Activated naive CD8-positive, alpha-beta T cell treated with anti-CD3 and anti-CD28 coated beads, Interleukin-2, amount 50 U/mL, for 24 hours (primary cell): ENCODE data around the gene PRRC1.
A peak's percentile ranks its signal among the peaks of the same experiment; 100 is the strongest.

Experiments used
- ATAC-seq: fragments of 150-1000 bp; cut with Tn5 transposase; one replicate; pipeline ENCODE4 v1.10.0; 2021
- DNase-seq: peaks from one replicate; pipeline ENCODE4 v3.0.0; 2021
- H3K27ac Mint-ChIP-seq: one replicate; pipeline ENCODE4 v1.8.0; 2021; ENCODE audit warnings: mild to moderate bottlenecking, mixed read lengths
- H3K27me3 Mint-ChIP-seq: one replicate; pipeline ENCODE4 v1.8.0; 2021; ENCODE audit warnings: mixed read lengths
- H3K36me3 Mint-ChIP-seq: one replicate; pipeline ENCODE4 v1.8.0; 2021; ENCODE audit warnings: low read depth, mixed read lengths
- H3K4me1 Mint-ChIP-seq: one replicate; pipeline ENCODE4 v1.8.0; 2021; ENCODE audit warnings: mixed read lengths
- H3K4me3 Mint-ChIP-seq: one replicate; pipeline ENCODE4 v1.8.0; 2021; ENCODE audit warnings: mild to moderate bottlenecking, moderate library complexity, mixed read lengths
- H3K9me3 Mint-ChIP-seq: one replicate; pipeline ENCODE4 v1.8.0; 2021; ENCODE audit warnings: mixed read lengths

PRRC1 gene

GRCh38 chr5:127517480-127518318 is at the start of gene PRRC1:
Gene PRRC1 (plus strand): TSS chr5:127517640. CDS start chr5:127523480, 5,840 bp downstream.
- Mint-ChIP-seq H3K4me3 (peak within 1 kb of the TSS; percentile 83), H3K4me1 (peaks cover 24% of the 10 kb centered on the region), H3K9me3 (peaks cover 17% of the 10 kb centered on the region), H3K36me3 (peaks cover 35% of the 10 kb centered on the region), H3K27ac (peak within 1 kb of the TSS; percentile 65), H3K27me3 (peaks cover 2% of the 10 kb centered on the region)
- peak; percentile 81 for DNase-seq
- ATAC-seq, result peak; percentile 96

DNA sequence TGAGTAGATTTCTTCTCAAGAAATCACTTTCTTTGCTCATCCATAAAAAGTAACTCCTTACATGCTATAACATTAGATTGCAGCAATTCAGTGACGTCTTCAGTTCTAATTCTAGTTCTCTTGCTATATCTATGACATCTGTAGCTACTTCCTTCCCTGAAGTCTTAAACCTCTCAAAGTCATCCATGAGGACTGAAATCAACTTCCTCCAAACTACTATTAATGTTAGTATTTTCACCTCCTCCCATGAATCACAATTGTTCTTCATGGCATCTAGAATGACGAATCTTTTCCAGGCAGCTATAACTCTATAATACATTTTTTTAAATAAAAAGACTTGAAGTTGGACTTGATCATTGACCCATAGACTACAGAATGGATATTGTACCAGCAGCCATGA is 46.2 kb upstream of the PRRC1 start:
- Mint-ChIP-seq H3K9me3 (no peaks in the 10 kb centered on the region), H3K4me1 (no peaks in the 10 kb centered on the region), H3K27me3 (peaks cover 4% of the 10 kb centered on the region), H3K4me3 (no peak overlapping the region), H3K36me3 (no peaks in the 10 kb centered on the region), H3K27ac (no peak overlapping the region)
- ATAC-seq (no peak), DNase-seq (no peak)

DNA sequence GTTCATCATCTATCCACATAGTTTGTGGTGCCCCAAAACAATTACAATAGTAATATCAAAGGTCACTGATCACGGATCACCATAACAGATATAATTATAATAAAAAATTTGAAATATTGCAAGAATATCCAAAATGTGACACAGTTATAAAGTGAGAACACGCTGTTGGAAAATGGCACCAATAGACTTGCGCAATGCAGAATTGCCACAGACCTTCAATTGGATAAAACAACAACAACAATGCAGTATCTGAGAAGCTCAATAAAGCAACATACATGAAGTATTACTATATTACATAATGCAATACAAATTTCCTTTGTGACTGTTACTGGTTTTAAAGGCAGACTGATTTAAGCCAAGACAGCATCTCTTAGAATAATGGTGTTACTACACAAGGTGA is 44.7 kb upstream of the PRRC1 start:
- Mint-ChIP-seq H3K4me3 (no peak overlapping the region), H3K4me1 (no peaks in the 10 kb centered on the region), H3K9me3 (no peaks in the 10 kb centered on the region), H3K27ac (no peak overlapping the region), H3K27me3 (peaks cover 4% of the 10 kb centered on the region), H3K36me3 (no peaks in the 10 kb centered on the region)
- DNase-seq, result no peak
- ATAC-seq, result no peak

DNA sequence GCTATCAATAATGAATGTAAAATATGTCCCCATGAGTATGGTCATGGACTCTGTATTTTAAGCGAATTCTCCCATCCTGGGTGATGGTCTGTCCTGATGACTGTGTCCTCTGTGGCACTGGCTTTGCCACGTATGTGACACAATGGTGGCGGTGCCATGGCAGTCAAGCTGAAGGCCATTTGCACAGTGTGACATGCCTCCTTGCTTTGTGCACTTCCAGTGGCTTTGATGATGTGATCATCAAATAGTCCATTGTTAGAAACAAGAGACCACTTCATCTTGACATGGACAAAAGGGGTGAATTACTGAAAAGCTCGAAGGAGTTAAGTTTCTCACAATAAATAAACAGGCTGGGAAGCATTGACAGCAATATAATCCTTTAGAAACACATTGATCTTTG is 31.0 kb upstream of the PRRC1 start:
- Mint-ChIP-seq H3K36me3 (no peaks in the 10 kb centered on the region), H3K27me3 (peaks cover 8% of the 10 kb centered on the region), H3K4me3 (no peak overlapping the region), H3K4me1 (no peaks in the 10 kb centered on the region), H3K9me3 (no peaks in the 10 kb centered on the region), H3K27ac (no peak overlapping the region)
- ATAC-seq, result no peak
- no peak for DNase-seq

DNA sequence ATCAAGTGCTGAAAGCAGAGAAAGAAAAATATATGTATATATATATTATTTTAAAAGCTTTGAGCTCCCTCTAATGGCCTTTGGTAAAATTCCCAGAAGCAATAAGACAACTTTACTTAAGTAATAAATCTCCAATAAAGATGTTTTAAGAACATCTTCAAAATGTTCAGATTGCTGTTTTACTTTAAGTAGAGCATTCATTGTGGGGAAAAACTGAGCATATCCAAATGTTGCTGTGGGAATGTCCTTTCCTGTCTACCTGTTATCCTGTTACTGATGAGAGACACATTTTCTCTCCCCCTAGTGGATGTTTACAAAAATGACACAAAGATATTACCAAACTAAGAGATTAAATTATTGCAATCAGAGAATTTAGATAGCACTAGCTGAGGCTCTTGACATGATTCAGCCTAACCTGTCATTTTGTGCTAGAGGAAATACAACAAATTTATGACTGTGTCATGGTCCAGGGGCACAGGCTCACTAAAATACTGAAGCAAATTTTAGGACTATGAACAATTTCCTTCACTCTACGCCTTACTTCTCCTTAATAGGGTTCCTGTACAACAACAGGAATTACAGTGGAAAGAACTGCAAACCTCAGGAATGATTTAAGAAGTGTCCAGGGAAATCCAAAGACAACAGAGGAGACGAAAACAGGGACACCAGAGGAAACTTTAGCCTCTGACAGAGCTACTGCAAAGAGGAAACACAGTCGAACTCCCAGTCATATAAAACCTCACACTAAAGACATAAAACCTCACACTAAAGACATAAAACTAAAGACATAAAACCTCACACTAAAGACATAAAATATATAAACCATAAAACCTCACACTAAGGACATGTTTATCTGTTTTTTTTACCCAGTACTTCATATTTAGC is 24.3 kb upstream of the PRRC1 start:
- H3K36me3 Mint-ChIP-seq, result no peaks in the 10 kb centered on the region
- H3K27me3 Mint-ChIP-seq, result peaks cover 13% of the 10 kb centered on the region
- H3K4me1 Mint-ChIP-seq, result no peaks in the 10 kb centered on the region
- H3K4me3 Mint-ChIP-seq, result no peak overlapping the region
- no peaks in the 10 kb centered on the region for H3K9me3 Mint-ChIP-seq
- DNase-seq (no peak), ATAC-seq (peak; percentile 28)
- H3K27ac Mint-ChIP-seq, result no peak overlapping the region

GRCh38 chr5:127498548-127498947 is 18.9 kb upstream of the PRRC1 start:
- no peak for ATAC-seq
- H3K4me1 Mint-ChIP-seq, result no peaks in the 10 kb centered on the region
- no peak overlapping the region for H3K4me3 Mint-ChIP-seq
- DNase-seq, result no peak
- H3K36me3 Mint-ChIP-seq, result no peaks in the 10 kb centered on the region
- no peaks in the 10 kb centered on the region for H3K9me3 Mint-ChIP-seq
- no peak overlapping the region for H3K27ac Mint-ChIP-seq
- H3K27me3 Mint-ChIP-seq, result peaks cover 5% of the 10 kb centered on the region

- Mint-ChIP-seq H3K9me3 (no peaks in the 10 kb centered on the region), H3K27ac (no peak overlapping the region), H3K36me3 (no peaks in the 10 kb centered on the region), H3K4me3 (no peak overlapping the region), H3K27me3 (peaks cover 9% of the 10 kb centered on the region), H3K4me1 (no peaks in the 10 kb centered on the region)
- ATAC-seq, result no peak
- no peak for DNase-seq
Measured at GRCh38 chr5:127505905-127506304, 11.5 kb upstream of the PRRC1 start.

DNA sequence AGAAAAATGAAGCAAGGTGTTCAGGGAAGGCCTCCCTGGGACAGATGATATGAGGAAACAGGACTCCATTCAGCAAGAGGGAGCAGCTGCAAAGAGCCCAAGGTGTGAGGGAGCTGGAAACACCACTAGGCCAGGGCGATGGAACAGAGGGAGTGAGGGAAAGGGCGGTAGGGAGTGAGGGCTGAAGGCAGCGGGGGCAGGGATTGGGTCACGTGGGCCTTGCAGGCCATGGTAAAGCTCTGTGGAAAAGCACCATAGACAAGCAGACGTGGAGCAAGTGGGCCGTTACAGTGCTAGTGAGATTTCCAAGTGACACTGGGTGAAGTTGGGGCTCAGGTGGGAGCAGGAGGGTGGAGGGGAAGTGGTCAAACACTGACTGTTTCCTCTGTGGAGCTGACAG is 10.8 kb upstream of the PRRC1 start:
- no peak overlapping the region for H3K27ac Mint-ChIP-seq
- no peak for ATAC-seq

GRCh38 chr5:127508644-127509373 is 8.6 kb upstream of the PRRC1 start:
- Mint-ChIP-seq H3K27ac (no peak overlapping the region), H3K9me3 (no peaks in the 10 kb centered on the region), H3K27me3 (peaks cover 21% of the 10 kb centered on the region), H3K36me3 (peaks cover 2% of the 10 kb centered on the region), H3K4me1 (no peaks in the 10 kb centered on the region), H3K4me3 (no peak overlapping the region)
- no peak for ATAC-seq
- no peak for DNase-seq

More for the DNA sequence above, 10.8 kb upstream of the PRRC1 start:
- H3K9me3 Mint-ChIP-seq, result no peaks in the 10 kb centered on the region
- peaks cover 15% of the 10 kb centered on the region for H3K27me3 Mint-ChIP-seq
- no peak overlapping the region for H3K4me3 Mint-ChIP-seq
- H3K36me3 Mint-ChIP-seq, result peaks cover 2% of the 10 kb centered on the region
- no peaks in the 10 kb centered on the region for H3K4me1 Mint-ChIP-seq
- DNase-seq, result no peak

- Mint-ChIP-seq H3K4me1 (peaks cover 7% of the 10 kb centered on the region), H3K27me3 (peaks cover 19% of the 10 kb centered on the region), H3K36me3 (peaks cover 2% of the 10 kb centered on the region), H3K4me3 (no peak overlapping the region), H3K27ac (no peak overlapping the region), H3K9me3 (no peaks in the 10 kb centered on the region)
- DNase-seq, result no peak
- no peak for ATAC-seq
Measured at GRCh38 chr5:127513408-127513970, 4.0 kb upstream of the PRRC1 start.

- Mint-ChIP-seq H3K4me3 (no peak overlapping the region), H3K27me3 (peaks cover 15% of the 10 kb centered on the region), H3K9me3 (no peaks in the 10 kb centered on the region), H3K27ac (no peak overlapping the region), H3K4me1 (peaks cover 20% of the 10 kb centered on the region), H3K36me3 (peaks cover 13% of the 10 kb centered on the region)
- ATAC-seq (no peak), DNase-seq (no peak)
Measured at GRCh38 chr5:127514816-127515215, 2.6 kb upstream of the PRRC1 start.

DNA sequence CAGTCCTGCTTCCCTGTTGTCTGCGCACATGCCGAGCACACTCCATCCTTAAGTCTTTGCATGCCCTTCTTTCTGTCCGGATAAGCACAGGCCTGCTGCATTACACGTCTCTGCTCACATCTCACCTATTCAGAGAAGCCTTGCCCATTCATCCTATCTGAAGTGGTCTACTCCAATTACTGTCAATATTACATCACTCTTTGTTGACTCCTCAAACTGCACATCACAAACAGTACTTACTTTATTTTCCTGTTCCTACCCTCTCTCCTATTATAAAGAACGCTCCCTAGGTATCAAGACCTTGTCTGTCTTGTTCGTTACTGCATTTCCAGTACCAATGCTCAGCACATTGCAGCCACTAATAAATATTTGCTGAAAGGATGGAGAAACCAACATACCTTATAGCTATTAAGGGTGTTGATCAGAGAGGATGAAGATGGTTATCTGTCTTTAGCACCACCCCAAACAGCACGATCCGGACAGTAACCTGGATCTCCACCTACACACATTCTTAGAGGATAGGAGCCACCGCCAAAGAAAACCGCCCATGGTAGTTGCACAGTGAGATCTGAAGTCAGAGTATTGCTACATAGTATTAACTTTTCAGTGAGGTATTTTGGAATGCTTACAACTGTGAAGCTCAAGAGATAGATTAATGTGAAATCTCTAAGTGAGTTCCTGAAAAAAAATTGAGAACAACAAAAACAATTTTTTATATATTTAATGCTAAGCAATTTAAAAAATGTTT is 1.6 kb upstream of the PRRC1 start:
- Mint-ChIP-seq H3K4me3 (no peak overlapping the region), H3K36me3 (peaks cover 21% of the 10 kb centered on the region), H3K27ac (no peak overlapping the region), H3K27me3 (peaks cover 12% of the 10 kb centered on the region), H3K9me3 (peaks cover 7% of the 10 kb centered on the region), H3K4me1 (peaks cover 21% of the 10 kb centered on the region)
- peak; percentile 3 for DNase-seq
- ATAC-seq, result no peak

- no peak for DNase-seq
- H3K4me3 Mint-ChIP-seq, result peak overlapping the region; percentile 83
- peak; percentile 33 for ATAC-seq
Measured at GRCh38 chr5:127517110-127517479, 345 bp upstream of the PRRC1 start.

GRCh38 chr5:127518319-127518621 is 830 bp downstream of the PRRC1 start:
- H3K36me3 Mint-ChIP-seq, result peaks cover 37% of the 10 kb centered on the region
- DNase-seq (no peak), ATAC-seq (no peak)
- H3K9me3 Mint-ChIP-seq, result peaks cover 17% of the 10 kb centered on the region
- peaks cover 24% of the 10 kb centered on the region for H3K4me1 Mint-ChIP-seq
- H3K4me3 Mint-ChIP-seq, result peak overlapping the region; percentile 83
- H3K27ac Mint-ChIP-seq, result peak overlapping the region; percentile 65
- peaks cover 2% of the 10 kb centered on the region for H3K27me3 Mint-ChIP-seq

More at GRCh38 chr5:127517110-127517479, 345 bp upstream of the PRRC1 start:
- peaks cover 30% of the 10 kb centered on the region for H3K36me3 Mint-ChIP-seq
- peaks cover 17% of the 10 kb centered on the region for H3K9me3 Mint-ChIP-seq
- H3K27ac Mint-ChIP-seq, result peak overlapping the region; percentile 30
- H3K27me3 Mint-ChIP-seq, result peaks cover 2% of the 10 kb centered on the region
- H3K4me1 Mint-ChIP-seq, result peaks cover 24% of the 10 kb centered on the region
